ENCODE results near the gene THOC2. TPM values are rescaled to one million over a fixed set of nuclear protein-coding genes. Genes with fewer than 3 reads are reported as not detected.

THOC2 gene
- total and polyA plus RNA-seq, 2 experiments from 2014 or later, result 60.2 to 64.3 TPM

DNA sequence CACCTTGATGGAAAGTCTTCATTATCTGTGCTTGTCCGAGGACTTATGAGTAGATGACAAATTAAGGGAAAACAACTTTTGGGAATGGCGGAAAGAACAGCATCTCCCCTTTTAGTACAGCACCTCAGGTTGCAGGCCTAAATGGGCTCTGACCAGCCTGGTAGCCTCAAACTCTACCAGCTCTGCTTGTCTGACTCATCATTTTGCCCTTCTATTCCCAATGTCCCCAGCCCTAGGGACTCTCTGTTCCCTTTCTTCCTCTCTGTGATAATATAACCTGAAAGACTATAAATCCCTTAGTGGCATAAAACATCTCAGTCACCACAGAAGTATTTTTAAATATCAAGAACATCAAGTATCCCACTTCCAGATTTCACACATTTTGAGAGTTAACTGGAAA lies 121.9 kb downstream of the THOC2 start:
- no peak for TF ChIP-seq CTCF (IDR thresholded peaks at IDR 0.05; ENCODE audit: low read depth, low read length)
- H3K36me3 ChIP-seq, result no peaks in the 10 kb centered on the region

DNA sequence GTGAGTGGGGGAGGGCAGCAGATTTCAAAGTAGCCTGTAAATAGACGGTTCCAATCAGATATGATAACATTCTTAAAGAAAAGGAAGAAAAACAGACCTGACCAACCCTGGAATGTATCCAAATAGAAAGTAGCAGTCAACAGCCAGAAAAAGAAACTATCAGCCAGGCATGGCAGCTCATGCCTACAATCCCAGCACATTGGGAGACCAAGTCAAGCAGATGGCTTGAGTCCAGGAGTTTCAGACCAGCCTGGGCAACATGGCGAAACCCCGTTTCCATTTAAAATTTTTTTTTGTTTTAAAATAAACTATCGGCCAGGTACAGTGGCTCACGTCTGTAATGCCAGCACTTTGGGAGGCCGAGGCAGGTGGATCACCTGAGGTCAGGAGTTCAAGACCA lies 125.0 kb downstream of the THOC2 start:
- no peak overlapping the region for H3K27ac ChIP-seq
- DNase-seq (ENCODE audit: low read depth in 1 of 2, low spot score in 1 of 2), result peak in 1 of 2 donors; percentile 3
- H3K27me3 ChIP-seq, result no peaks in the 10 kb centered on the region
- no peak overlapping the region for H3K4me3 ChIP-seq
- H3K36me3 ChIP-seq, result peaks cover 4% of the 10 kb centered on the region
- TF ChIP-seq CTCF (IDR thresholded peaks at IDR 0.05; ENCODE audit: low read depth, low read length), result no peak
- H3K9me3 ChIP-seq (ENCODE audit: low read depth), result no peaks in the 10 kb centered on the region
- H3K4me1 ChIP-seq (ENCODE audit: low read depth), result no peaks in the 10 kb centered on the region

More for the DNA sequence above, 121.9 kb downstream of the THOC2 start:
- Histone ChIP-seq H3K27ac (no peak overlapping the region), H3K4me3 (no peak overlapping the region), H3K27me3 (no peaks in the 10 kb centered on the region), H3K4me1 (ENCODE audit: low read depth) (no peaks in the 10 kb centered on the region), H3K9me3 (ENCODE audit: low read depth) (no peaks in the 10 kb centered on the region)
- no peak for DNase-seq (ENCODE audit: low read depth in 1 of 2, low spot score in 1 of 2)

- H3K4me3 ChIP-seq, result no peak overlapping the region
- no peaks in the 10 kb centered on the region for H3K9me3 ChIP-seq (ENCODE audit: low read depth)
- H3K4me1 ChIP-seq (ENCODE audit: low read depth), result no peaks in the 10 kb centered on the region
- H3K36me3 ChIP-seq, result peaks cover 4% of the 10 kb centered on the region
- no peak for TF ChIP-seq CTCF (IDR thresholded peaks at IDR 0.05; ENCODE audit: low read depth, low read length)
- H3K27ac ChIP-seq, result no peak overlapping the region
- no peaks in the 10 kb centered on the region for H3K27me3 ChIP-seq
- DNase-seq (ENCODE audit: low read depth in 1 of 2, low spot score in 1 of 2), result no peak
Observed at GRCh38 chrX:123607270-123607669, 125.6 kb downstream of the THOC2 start.

GRCh38 chrX:123603491-123603890 lies 129.4 kb downstream of the THOC2 start:
- no peak for DNase-seq (ENCODE audit: low read depth in 1 of 2, low spot score in 1 of 2)
- Histone ChIP-seq H3K27ac (no peak overlapping the region), H3K4me3 (no peak overlapping the region), H3K36me3 (peaks cover 4% of the 10 kb centered on the region), H3K4me1 (ENCODE audit: low read depth) (no peaks in the 10 kb centered on the region), H3K9me3 (ENCODE audit: low read depth) (peaks cover 4% of the 10 kb centered on the region), H3K27me3 (no peaks in the 10 kb centered on the region)
- no peak for TF ChIP-seq CTCF (IDR thresholded peaks at IDR 0.05; ENCODE audit: low read depth, low read length)

DNA sequence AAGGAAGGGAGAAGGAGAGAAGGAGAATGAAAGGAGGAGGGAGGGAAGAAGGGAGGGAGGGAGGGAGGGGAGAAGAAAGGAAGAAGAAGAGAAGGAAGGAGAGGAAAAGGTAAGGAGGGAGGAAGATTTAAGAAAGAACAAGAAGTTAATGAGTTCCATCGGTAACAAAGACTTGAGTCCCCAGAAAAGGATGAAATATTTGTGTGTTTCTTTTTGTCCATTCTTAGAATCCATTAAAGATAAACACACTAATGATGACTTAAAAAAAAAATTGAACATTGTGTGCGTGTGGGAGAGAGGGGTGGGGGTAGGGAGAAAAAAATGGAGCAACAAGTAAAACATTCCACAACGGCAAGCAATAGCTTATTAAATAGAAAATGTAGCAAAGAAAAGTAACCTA lies 131.4 kb downstream of the THOC2 start:
- Histone ChIP-seq H3K27me3 (no peaks in the 10 kb centered on the region), H3K9me3 (ENCODE audit: low read depth) (peaks cover 4% of the 10 kb centered on the region), H3K36me3 (peaks cover 4% of the 10 kb centered on the region), H3K27ac (no peak overlapping the region), H3K4me3 (no peak overlapping the region), H3K4me1 (ENCODE audit: low read depth) (no peaks in the 10 kb centered on the region)
- DNase-seq (ENCODE audit: low read depth in 1 of 2, low spot score in 1 of 2), result no peak
- TF ChIP-seq CTCF (IDR thresholded peaks at IDR 0.05; ENCODE audit: low read depth, low read length), result no peak

DNA sequence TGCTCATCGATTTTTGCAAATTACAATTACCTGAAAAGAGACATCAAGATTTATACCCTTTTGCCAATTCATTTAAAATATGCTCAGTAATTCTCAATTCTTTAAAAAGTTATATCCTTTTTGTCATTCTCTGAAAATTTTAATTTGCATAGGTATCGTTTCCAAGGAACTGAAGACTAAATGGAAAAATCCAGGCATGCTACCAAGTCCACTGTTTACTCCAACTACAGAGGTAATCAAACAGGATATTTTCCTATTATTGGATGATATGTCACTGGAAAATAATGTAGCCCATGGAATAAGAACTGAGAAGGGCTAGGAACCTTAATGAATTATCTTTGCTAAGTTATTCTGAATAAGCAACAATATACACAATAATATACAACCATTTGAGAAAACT lies 132.7 kb downstream of the THOC2 start:
- DNase-seq (ENCODE audit: low read depth in 1 of 2, low spot score in 1 of 2), result no peak
- Histone ChIP-seq H3K36me3 (peaks cover 4% of the 10 kb centered on the region), H3K27ac (no peak overlapping the region), H3K4me1 (ENCODE audit: low read depth) (no peaks in the 10 kb centered on the region), H3K27me3 (no peaks in the 10 kb centered on the region), H3K4me3 (no peak overlapping the region), H3K9me3 (ENCODE audit: low read depth) (peaks cover 4% of the 10 kb centered on the region)
- TF ChIP-seq CTCF (IDR thresholded peaks at IDR 0.05; ENCODE audit: low read depth, low read length), result no peak

Measured in cardiac muscle cell (in vitro differentiated cells and primary cell).